Right lobe of liver (tissue), 6 donors: Measurements from ENCODE around the gene CRYAB. TPM values are rescaled to one million over a fixed set of nuclear protein-coding genes. Genes with fewer than 3 reads are reported as not detected.

Experiments used
- ATAC-seq, 4 donors: fragments of 200-7000 bp; cut with Tn5 transposase; one replicate each; pipeline ENCODE4 v1.9.1; 2020; ENCODE audit warnings: mild to moderate bottlenecking in 4 of 4, moderate library complexity in 4 of 4
- DNase-seq, 3 donors: peaks; one replicate each; pipeline ENCODE4 v3.0.0-alpha.2; 2020
- H3K27ac ChIP-seq, 3 donors: fragments of 200-600 bp; one replicate each; pipeline ENCODE4 v1.8.0; 2022
- H3K27me3 ChIP-seq, 2 donors: fragments of 200-600 bp; one replicate each; pipeline ENCODE4 v1.8.0; 2022
- H3K36me3 ChIP-seq, 4 donors: fragments of 200-600 bp; sonication (generic) in 1 of 4; one replicate each; pipeline versions ENCODE4 v1.5.1 to v1.8.0; 2017 to 2022; ENCODE audit warnings: control low read depth in 1 of 4
- H3K4me1 ChIP-seq, 4 donors: fragments of 200-600 bp; sonication (generic) in 1 of 4; one replicate each; pipeline versions ENCODE4 v1.5.1 to v1.8.0; 2017 to 2022; ENCODE audit warnings: control low read depth in 1 of 4
- H3K4me3 ChIP-seq, 3 donors: fragments of 200-600 bp; one replicate each; pipeline ENCODE4 v1.8.0; 2022
- H3K9me3 ChIP-seq, 4 donors: fragments of 200-600 bp; sonication (generic) in 1 of 4; one replicate each; pipeline versions ENCODE4 v1.5.1 to v1.8.0; 2017 to 2022; ENCODE audit warnings: control low read depth in 1 of 4
- POLR2A ChIP-seq: fragments of 450-650 bp; IDR thresholded peaks from one replicate; pipeline ENCODE4 v1.6.1; 2017; ENCODE audit warnings: antibody characterized with exemption, mild to moderate bottlenecking
- WGBS: methylation state at CpG from one replicate; pipeline ENCODE4 v1.1.6; 2018; ENCODE audit warnings: low coverage, low lambda C conversion rate; ENCODE audit not compliant: insufficient coverage; ENCODE audit errors: missing lambda C conversion rate; 5-methylcytosine and 5-hydroxymethylcytosine counted together
- intact Hi-C, 2 donors: fragments of 100-400 bp; cut with DNase I; formaldehyde crosslinking; loops; one replicate each; pipeline versions ENCODE4 v1.11.2 to v1.14.1; 2022
- total RNA-seq, 6 experiments: library from RNA; depleted of rRNA in 2 of 6; stranded (reverse); fragments of >200 nt in 2 of 6; fragmentation: NEBNext Ultra II Directional in 3 of 6; extraction: Animal tissue kit (Norgen Biotek cat#: 25700) in 3 of 6; gene quantifications; one replicate each; pipeline versions ENCODE4 v1.1.0 to v1.2.4, GENCODE V29; 2016 to 2023
- TF ChIP-seq, protein P1 (sequence below), 4 donors: fragments of 200-600 bp in 3 of 4; fragments of 450-650 bp in 1 of 4; IDR thresholded peaks; one replicate each; pipeline versions ENCODE4 v1.5.1 to v1.8.0; 2016 to 2022; ENCODE audit warnings: antibody characterized with exemption in 4 of 4, mild to moderate bottlenecking in 2 of 4
- donor health status: DM: no; HTN: yes; CAD: no.
- donor health status: DM: no; HTN: no; CAD: no.
- donor health status: DM: no; HTN: no; CAD: no.
- donor health status: DM: no; HTN: yes; CAD: no.
- donor health status: DM: no; HTN: yes; CAD: no.

The CRYAB gene
- total RNA-seq, 6 experiments from 2014 or later: 3.6 to 10.5 (median 6.7) TPM

GRCh38 chr11:111923351-111923788 is 11.8 kb upstream of the CRYAB start:
- DNase-seq: no peak
- no peaks in the 10 kb centered on the region for H3K9me3 ChIP-seq
- no peak for TF ChIP-seq POLR2A
- TF ChIP-seq, protein P1, sequence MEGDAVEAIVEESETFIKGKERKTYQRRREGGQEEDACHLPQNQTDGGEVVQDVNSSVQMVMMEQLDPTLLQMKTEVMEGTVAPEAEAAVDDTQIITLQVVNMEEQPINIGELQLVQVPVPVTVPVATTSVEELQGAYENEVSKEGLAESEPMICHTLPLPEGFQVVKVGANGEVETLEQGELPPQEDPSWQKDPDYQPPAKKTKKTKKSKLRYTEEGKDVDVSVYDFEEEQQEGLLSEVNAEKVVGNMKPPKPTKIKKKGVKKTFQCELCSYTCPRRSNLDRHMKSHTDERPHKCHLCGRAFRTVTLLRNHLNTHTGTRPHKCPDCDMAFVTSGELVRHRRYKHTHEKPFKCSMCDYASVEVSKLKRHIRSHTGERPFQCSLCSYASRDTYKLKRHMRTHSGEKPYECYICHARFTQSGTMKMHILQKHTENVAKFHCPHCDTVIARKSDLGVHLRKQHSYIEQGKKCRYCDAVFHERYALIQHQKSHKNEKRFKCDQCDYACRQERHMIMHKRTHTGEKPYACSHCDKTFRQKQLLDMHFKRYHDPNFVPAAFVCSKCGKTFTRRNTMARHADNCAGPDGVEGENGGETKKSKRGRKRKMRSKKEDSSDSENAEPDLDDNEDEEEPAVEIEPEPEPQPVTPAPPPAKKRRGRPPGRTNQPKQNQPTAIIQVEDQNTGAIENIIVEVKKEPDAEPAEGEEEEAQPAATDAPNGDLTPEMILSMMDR (IDR thresholded peaks at IDR 0.05): no peak
- no peaks in the 10 kb centered on the region for H3K36me3 ChIP-seq
- no peaks in the 10 kb centered on the region for H3K27me3 ChIP-seq
- no peak for ATAC-seq
- intact Hi-C loops: no loop called here
- H3K4me3 ChIP-seq: no peak overlapping the region
- 46% methylated on average over 5 of the region's 5 CpGs for WGBS
- peak overlapping the region; percentile 25 to 84 (median 35) for H3K27ac ChIP-seq
- peaks cover 0 to 57% (median 9%) of the 10 kb centered on the region in 4 donors for H3K4me1 ChIP-seq

DNA sequence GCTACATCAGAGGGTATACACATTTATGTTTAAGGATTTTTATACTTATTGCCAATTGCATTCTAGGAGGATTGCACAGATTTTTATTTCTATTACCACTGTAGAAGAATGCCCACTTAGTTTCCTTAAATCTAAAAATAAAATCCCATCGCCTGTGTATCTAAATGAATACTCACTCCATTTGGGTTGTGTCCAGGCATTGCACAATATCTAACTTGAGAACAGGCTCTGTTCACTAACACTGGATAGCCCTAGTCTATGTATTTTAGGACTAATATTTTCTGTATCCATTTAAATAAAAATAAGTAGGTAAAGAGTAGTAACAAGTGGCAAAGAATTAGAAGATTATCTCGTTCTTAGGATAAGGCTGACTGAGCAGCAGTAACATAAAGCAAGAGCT is 11.2 kb upstream of the CRYAB start:
- intact Hi-C loops: no loop called here
- 6% methylated on average over 2 of the region's 2 CpGs for WGBS
- Histone ChIP-seq H3K27ac (peak overlapping the region; percentile 25 to 84 (median 35)), H3K9me3 (no peaks in the 10 kb centered on the region), H3K27me3 (no peaks in the 10 kb centered on the region), H3K4me1 (peaks cover 0 to 63% (median 10%) of the 10 kb centered on the region in 4 donors), H3K36me3 (no peaks in the 10 kb centered on the region), H3K4me3 (no peak overlapping the region)
- TF ChIP-seq POLR2A: no peak
- TF ChIP-seq, protein P1 (IDR thresholded peaks at IDR 0.05): no peak
- peak in 1 of 4 donors; percentile 6 for ATAC-seq
- peak in 1 of 3 donors; percentile 73 for DNase-seq

GRCh38 chr11:111921541-111922230 is 10.1 kb upstream of the CRYAB start:
- no peaks in the 10 kb centered on the region for H3K27me3 ChIP-seq
- DNase-seq: no peak
- no peaks in the 10 kb centered on the region for H3K9me3 ChIP-seq
- H3K4me3 ChIP-seq: no peak overlapping the region
- intact Hi-C loops: no loop called here
- no peak for TF ChIP-seq POLR2A
- TF ChIP-seq, protein P1 (IDR thresholded peaks at IDR 0.05): no peak
- H3K27ac ChIP-seq: no peak overlapping the region
- WGBS: 89% methylated on average over 5 of the region's 7 CpGs
- H3K4me1 ChIP-seq: peaks cover 0 to 61% (median 11%) of the 10 kb centered on the region in 4 donors
- no peak for ATAC-seq
- H3K36me3 ChIP-seq: no peaks in the 10 kb centered on the region

GRCh38 chr11:111920908-111921307 is 9.3 kb upstream of the CRYAB start:
- no peak overlapping the region for H3K27ac ChIP-seq
- 50% methylated on average over 2 of the region's 2 CpGs for WGBS
- no peaks in the 10 kb centered on the region for H3K27me3 ChIP-seq
- no peaks in the 10 kb centered on the region for H3K9me3 ChIP-seq
- DNase-seq (no peak), ATAC-seq (no peak)
- H3K36me3 ChIP-seq: no peaks in the 10 kb centered on the region
- H3K4me3 ChIP-seq: no peak overlapping the region
- peaks cover 0 to 54% (median 9%) of the 10 kb centered on the region in 4 donors for H3K4me1 ChIP-seq
- intact Hi-C loops: no loop called here
- no peak for TF ChIP-seq POLR2A
- TF ChIP-seq, protein P1 (IDR thresholded peaks at IDR 0.05): no peak
